Measurements from ENCODE around the gene MCM6.

GRCh38 chr2:135840601-135841000 lies 35.6 kb downstream of the MCM6 start:
- TF ChIP-seq CTCF (IDR thresholded peaks at IDR 0.05) (no peak), EZH2phosphoT487 (IDR thresholded peaks at IDR 0.05) (no peak), EZH2 (IDR thresholded peaks at IDR 0.05) (no peak)

Measured in neural progenitor cell (in vitro differentiated cells).